ENCODE measurements around the gene CTIF.

DNA sequence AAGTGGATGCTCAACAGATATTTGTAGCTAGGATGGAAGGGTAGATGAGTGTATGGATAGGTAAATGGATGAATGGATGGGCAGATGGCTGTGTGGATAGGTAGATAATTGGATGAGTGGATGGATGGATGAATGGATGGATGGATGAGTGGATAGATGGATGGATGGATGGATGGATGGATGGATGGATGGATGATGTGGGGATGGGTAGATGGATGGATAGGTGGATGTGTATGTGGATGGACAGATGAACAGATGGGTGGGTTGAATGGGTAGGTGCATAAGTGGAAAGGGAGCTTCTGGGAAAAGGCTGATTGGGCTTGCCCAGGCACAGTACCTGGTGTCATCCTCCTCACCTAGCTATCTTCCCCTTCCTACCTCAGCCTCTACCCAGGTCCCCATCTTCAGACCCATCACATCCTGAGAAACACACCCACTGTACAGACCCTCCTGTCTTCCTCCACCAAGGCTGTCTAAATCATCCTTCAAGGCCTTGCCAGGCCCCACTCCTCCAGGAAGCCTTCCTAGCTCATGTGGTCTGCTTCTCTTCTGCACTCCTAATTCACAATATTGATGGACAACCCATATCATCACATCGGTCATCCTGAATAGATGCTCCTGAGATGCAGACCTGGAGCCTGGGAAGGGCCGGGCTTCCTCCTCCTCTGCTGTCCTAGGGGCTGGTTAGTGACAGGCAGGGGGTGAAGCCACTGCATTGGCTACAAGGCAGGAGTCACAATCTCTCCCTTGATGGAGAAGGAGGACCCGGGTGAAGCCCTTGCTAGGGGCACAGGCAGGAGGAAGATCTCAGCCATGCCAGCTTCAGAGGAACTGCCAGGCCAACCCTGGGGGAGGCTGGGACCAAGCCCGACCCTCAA is 362.6 kb downstream of the CTIF start:
- TF ChIP-seq TAF1 (IDR thresholded peaks at IDR 0.05; ENCODE audit: borderline replicate concordance, low read depth, low read length) (no peak), POLR2A (IDR thresholded peaks at IDR 0.05; ENCODE audit: low read depth, low read length) (no peak), POLR2AphosphoS5 (IDR thresholded peaks at IDR 0.05; ENCODE audit: low read depth, low read length) (no peak)
